GM19099 (cell line): ENCODE data around the gene EMID1.

ENCODE experiments used
- POLR2A ChIP-seq: IDR thresholded peaks from 3 replicates; pipeline ENCODE4 v1.6.1; 2011; ENCODE audit warnings: low read depth; ENCODE audit not compliant: insufficient read length; ENCODE audit errors: extremely low read depth

The EMID1 gene

DNA sequence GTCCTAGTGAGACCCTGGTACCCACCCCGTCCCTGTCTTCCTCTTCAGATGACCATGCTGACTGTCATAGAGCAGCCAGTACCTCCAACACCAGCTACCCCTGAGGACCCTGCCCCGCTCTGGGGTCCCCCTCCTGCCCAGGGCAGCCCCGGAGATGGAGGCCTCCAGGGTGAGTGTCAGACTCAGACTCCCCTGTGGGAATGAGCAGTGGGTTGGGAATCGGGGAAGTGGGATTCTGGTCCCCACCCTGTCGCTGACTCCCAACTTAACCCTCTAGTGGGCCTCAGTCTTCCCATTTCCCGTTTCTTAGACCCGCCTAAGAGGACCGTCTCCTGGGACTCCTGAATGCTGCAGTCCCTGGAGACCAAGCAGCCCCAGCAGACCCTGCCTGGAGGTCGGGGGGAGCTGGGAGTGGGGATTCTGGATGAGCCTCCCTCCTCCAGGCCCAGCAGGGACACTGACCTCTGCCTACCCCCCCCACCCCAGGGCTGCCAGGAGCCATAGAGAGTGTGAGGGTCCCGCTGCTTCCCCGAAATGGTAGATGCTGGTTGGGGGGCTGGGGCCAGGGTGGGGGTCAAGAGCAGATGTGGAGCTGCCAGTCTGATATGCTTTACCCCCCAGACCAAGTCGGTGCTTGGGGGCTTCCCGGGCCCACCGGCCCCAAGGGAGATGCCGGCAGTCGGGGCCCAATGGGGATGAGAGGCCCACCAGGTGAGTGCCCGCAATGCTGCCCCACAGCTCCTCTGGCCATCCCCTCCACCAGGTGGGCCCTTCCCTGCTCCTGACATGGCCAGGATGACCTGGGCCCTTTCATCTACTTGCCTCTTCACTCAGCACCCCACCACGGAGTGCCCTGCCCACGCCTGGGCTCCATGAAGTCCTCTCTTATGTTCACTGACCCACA is 25.5 kb downstream of the EMID1 start:
- TF ChIP-seq POLR2A = no peak

DNA sequence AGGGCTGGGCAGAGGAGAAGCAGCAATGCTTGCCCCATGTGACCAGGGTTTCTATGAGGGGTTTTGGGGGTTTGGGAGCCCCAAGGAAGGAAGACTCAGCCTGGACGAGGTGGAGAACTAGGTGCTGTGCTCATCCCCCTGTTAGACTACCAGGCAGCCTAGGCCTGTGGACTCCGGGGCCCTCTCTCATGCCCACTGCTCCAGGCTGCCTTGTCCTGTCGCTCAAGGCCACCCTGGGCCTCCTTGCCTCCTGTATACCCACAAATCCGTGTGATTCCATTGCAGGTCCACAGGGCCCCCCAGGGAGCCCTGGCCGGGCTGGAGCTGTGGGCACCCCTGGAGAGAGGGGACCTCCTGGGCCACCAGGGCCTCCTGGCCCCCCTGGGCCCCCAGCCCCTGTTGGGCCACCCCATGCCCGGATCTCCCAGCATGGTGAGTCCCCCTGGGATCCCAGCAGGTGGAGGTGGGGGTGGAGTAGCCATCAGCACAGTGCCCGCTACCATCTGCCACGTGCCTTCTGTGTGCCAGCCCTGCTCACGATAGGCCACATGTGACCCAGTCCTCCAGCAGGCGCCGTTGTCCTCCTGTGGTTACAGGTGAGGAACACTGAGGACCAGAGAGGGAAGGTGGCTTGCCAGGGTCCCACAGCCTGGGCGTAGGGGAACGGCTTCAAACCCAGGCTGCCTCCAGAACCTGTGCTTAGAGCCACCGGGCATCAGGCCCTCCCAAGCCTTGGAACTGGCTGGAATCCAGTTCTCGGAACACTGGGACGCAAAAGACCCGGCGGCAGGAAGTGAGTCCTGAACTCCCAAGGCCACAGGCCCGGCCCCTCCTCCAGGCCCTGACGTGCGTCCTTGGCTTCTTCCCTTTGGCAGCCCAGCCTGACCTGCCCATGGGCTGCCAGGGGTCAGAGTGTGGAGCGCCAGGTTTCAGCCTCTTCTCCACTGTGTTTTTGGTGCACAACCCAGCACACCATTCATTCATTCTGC is 26.6 kb downstream of the EMID1 start:
- TF ChIP-seq POLR2A = no peak

DNA sequence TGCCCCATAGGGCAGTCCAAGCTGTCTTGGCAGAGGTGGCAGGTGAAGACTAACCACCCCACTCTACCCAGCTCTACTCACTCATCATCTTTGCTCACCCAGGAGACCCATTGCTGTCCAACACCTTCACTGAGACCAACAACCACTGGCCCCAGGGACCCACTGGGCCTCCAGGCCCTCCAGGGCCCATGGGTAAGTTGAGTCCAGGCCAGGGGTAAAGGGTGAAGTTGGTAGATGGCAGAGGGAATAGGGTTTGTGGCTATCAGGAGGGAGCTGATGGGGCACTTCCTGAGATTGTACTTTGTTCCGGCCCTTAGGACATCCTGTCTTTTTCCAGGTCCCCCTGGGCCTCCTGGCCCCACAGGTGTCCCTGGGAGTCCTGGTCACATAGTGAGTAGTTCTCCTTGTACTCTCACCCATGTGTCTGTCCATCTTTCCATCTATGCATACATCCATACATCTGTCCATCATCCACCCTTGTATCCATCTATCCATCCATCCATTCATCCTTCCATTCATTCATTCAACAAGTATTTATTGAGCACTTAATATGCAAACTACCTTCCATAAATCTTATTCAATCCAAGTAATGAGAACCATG is 27.7 kb downstream of the EMID1 start:
- TF ChIP-seq POLR2A = no peak

DNA sequence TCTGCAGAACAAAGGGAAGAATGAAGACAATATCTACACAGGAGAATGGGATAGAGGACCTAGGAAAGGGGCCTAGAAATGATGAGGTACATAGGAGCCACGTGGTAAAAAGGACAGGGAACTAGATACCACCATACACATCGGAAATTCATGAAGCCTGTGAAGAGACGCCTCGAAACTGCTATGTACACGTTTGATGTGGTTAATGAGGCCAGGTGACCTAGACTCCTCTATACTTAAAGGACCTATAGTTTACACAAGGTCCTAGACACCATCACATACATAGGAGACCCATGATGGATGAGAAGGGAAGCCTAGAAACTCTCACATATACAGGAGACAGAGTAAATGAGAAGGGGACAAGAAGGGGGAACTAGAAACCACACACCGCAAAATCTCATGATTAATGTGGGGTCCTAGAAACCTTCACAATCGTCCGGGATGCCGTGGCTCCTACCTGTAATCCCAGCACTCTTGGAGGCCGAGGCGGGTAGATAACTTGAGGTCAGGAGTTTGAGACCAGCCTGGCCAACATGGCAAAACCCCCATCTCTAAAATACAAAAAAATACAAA is 38.3 kb downstream of the EMID1 start:
- TF ChIP-seq POLR2A = no peak

DNA sequence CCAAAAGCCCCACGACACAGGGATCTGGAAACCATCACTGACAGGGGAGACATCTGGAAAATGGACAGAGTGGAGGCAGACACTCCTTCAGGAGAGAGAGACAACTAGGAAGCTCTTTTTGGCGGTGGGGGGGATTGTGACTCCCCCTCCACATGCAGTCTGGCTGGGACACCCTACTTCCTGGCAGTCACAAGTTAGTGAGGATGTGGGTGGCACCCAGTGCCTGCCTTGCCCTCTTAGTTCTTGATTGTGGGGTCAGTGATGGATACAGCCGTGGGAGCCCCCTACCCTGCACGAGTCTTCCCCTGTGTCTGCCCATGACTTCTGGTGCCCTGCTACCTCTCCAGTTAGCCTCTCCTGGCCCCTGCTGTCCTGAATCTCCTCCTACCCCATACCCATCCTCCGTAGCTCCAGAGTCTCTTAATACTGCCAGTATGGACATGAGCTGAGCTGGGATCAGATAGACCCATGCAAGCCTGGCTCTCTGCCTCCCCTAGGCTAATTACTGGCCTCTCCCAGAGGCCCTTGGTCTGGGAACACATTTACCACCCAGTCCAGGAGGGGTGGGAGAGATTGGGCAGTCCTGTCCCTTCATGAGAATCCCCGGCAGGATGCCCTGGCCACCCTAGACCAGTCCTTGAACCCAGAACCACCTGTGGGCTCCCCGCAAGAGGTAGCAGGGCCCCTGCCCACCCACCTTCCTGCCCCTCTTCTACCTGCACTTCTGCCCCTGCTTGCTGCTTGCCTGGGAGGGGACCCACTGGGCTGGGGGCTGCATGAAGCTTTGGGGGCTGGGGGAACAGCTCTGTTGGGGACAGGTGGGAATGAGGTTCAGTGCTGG is 39.3 kb downstream of the EMID1 start:
- TF ChIP-seq POLR2A = no peak

DNA sequence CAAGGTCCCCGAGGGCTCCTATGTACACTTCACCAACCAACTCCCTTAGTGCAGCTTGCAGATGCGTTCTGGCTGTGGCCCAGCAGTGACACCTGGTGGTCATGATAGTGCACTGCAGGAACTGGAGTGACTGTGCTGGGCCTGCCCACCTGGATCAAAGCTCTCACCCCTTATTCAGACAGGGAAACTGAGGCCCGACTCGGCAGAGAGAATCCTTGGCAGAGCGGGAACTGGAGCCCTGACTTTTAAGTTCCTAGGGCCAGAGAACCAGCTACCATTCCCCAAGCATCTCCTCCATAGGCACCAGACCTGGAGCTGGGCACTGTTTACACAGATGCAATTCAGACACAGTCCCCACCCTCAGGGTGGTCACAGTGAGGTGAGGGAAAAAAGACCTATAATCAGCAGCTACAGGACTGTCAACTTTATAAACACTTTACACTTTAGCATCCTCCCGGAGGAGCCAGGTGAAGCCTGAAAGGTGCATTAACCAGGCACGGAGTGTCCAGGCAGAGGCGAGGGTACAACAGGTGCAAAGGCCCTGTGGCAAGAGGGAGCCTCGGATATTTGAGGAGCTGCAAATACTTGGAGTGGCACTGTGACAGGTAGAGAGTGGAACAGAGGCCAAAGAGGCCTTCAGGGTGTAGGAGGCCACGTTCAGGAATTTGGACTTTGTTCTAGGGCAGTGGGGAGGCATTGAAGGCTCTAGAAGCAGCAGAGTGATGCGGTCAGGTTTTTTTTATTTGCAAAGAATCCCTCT is 40.1 kb downstream of the EMID1 start:
- no peak for TF ChIP-seq POLR2A

DNA sequence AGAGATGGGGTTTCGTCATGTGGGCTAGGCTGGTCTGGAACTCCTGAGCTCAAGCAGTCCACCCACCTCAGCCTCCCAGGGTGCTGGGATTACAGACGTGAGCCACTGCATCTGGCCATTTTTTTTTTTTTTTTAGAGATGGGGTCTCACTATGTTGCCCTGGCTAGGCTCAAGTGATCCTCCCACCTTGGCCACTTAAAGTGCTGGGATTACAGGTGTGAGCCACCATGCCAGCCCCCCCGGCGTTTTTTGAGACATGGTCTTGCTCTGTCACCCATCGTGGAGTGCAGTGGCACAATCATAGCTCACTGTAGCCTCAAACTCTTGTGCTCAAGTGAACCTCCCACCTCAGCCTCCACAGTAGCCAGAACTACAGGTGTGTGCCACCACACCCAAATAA is 45.6 kb downstream of the EMID1 start:
- no peak for TF ChIP-seq POLR2A

DNA sequence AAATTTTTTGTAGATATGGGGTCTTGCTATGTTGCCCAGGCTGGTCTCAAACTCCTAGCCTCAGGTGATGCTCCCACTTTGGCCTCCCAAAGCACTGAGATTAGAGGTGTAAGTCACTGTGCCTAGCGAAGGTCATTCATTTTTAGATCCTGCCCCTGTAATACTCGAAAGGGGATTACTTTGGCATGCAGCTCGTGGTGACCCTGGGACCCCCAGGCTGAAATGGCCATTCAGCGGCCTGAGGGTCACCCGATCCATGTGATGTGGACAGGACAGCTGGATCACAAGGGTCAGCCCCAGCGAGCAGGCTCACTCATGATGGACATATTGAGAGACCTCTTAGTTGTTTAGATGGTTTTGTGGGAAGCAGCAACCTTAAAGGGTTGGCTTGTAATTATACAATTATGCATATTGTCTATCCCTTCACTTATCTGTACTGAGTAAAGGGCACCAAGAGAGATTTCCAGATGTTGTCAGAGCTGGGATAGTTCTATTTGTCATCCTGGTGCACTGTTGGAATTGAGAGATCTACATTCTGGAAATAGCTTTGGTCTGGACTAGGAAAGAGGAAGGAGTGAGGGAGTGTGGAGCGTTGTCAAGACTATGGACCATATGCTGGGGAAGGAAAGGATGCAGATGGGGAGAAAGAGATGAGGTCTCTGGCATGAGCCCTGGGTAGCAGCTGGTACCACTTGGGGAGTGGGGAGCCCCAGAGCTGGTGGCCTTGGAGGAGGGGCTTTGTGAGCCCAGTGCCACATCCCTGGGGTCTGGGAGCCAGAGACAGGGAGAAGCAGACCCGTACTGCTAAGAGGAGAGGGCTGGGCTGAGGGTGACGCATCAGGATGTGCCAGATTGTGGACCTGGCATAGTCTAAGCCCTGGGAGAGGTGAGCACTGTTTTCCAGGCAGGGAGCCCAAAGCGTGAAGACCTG is 46.5 kb downstream of the EMID1 start:
- TF ChIP-seq POLR2A = no peak

DNA sequence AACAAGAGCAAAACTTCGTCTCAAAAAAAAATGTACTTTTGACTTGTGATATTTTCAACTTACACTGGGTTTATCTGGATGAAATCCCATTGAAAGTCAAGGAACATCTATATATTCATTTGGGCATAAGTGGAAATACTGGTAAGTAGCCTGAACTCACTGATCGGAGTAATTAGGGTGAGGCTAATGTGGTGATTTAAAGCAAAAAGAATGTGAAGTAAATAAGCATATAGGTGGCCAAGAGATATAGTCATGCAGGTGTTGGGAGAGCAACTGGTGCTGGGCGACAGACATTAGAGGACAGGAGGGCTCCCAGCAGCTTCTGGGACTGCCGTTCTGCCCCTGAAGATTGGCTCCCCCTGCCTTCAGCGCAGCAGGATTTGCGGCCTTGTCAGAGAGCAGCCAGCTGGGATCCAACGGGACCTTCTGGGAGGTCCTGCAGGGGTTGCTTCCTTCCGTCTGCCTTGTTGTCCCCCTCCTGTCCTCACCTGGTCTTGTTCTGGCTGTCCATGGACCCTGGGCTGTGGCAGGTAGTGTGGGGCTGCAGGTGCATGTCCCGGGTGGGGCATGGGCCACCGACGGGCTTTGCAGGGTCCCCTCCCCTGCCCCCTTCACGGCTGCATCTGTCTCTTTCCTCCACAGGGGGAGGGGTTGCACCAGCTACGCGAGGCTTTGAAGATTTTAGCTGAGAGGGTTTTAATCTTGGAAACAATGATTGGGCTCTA is 48.0 kb downstream of the EMID1 start:
- TF ChIP-seq POLR2A = no peak

DNA sequence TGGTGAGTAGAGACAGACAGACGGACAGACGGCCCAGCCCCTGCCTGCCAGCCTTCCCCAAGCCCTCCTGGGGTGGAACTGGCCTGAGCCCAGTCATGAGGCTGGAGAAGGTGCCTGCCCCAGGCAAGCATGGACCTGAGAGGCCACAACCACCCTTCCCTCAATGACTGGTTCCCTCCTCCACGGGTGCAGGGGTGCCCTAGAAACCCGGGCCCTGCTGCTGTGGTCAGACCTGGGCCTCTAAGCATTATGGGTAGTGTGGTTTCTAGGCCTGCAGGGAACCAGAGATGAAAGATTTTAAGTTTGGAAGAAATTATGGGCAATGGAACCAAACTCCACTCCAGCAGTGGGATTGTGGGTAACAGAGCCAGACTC is 48.6 kb downstream of the EMID1 start:
- TF ChIP-seq POLR2A = no peak

DNA sequence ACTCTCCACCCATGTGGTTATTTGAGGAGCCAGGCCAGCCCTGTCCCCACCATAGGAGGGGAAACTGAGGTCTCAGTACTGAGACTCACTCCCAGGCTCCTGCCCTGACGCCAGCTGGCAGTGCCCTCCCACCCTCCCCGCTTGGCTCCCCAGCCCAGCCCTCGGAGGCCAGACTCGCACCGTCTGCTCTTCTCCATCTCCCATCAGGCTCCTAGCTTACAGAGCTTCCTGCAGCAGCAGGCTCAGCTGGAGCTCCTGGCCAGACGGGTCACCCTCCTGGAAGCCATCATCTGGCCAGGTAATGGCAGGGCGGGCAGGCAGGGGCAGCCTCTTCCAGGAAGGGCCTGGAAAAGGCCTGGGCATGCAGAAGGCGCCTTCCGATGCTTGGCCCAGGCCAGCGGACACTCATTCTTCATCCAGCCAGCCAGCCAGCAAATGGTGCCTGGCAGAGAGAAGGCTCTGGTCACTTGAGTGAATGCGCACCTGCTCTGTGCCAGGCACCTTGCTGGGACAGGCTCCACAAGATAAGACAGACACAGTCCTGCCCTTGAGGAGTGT is 49.4 kb downstream of the EMID1 start:
- TF ChIP-seq POLR2A = no peak
